Left lung (tissue), 10 donors: Measurements from ENCODE around the gene CELF4. TPM values are rescaled to one million over a fixed set of nuclear protein-coding genes. Genes with fewer than 3 reads are reported as not detected.

ENCODE experiments used
- ATAC-seq: fragments of 200-7000 bp; cut with Tn5 transposase; one replicate; pipeline ENCODE4 v1.9.1; 2020; ENCODE audit warnings: moderate library complexity
- DNase-seq, 4 donors: peaks; one replicate each; pipeline ENCODE4 v3.0.0-alpha.2; 2013 to 2020
- H3K27ac ChIP-seq, 2 donors: fragments of 200-600 bp; sonication (generic) in 1 of 2; one replicate each; pipeline versions ENCODE4 v1.5.0 to v1.8.0; 2020 to 2021
- H3K27me3 ChIP-seq, 2 donors: fragments of 200-600 bp; sonication (generic) in 1 of 2; one replicate each; pipeline versions ENCODE4 v1.5.0 to v1.8.0; 2020 to 2021
- H3K36me3 ChIP-seq, 2 donors: fragments of 200-600 bp; sonication (generic) in 1 of 2; one replicate each; pipeline versions ENCODE4 v1.5.0 to v1.8.0; 2020 to 2021
- H3K4me1 ChIP-seq, 2 donors: fragments of 200-600 bp; one replicate each; pipeline ENCODE4 v1.8.0; 2021
- H3K4me3 ChIP-seq, 2 donors: fragments of 200-600 bp; sonication (generic) in 1 of 2; one replicate each; pipeline versions ENCODE4 v1.5.0 to v1.8.0; 2020 to 2021; ENCODE audit warnings: mild to moderate bottlenecking in 1 of 2
- H3K9me3 ChIP-seq, 2 donors: fragments of 200-600 bp; sonication (generic) in 1 of 2; one replicate each; pipeline versions ENCODE4 v1.5.0 to v1.8.0; 2020 to 2021
- CTCF ChIP-seq, 2 donors: fragments of 200-600 bp; sonication (generic) in 1 of 2; IDR thresholded peaks; one replicate each; pipeline versions ENCODE4 v1.5.0 to v1.8.0; 2021; ENCODE audit warnings: antibody characterized with exemption in 2 of 2
- intact Hi-C, 2 donors: fragments of 100-400 bp; cut with DNase I; formaldehyde crosslinking; loops; one replicate each; pipeline versions ENCODE4 v1.11.2 to v1.14.2; 2022
- polyA plus RNA-seq, 6 donors: library from polyadenylated mRNA; unstranded; fragments of 120-200 nt; gene quantifications; one replicate each; pipeline ENCODE4 v1.2.1, GENCODE V29; 2013; ENCODE audit not compliant: insufficient read length in 6 of 6
- total RNA-seq, 2 donors: library from RNA; stranded (reverse); fragmentation: NEBNext Ultra II Directional; extraction: Animal tissue kit (Norgen Biotek cat#: 25700); gene quantifications; one replicate each; pipeline ENCODE4 v1.2.1, GENCODE V29; 2021
- donor health status: DM: no; HTN: yes; CAD: no.
- donor health status: DM: no; HTN: no; CAD: no.

Gene CELF4
- total and polyA plus RNA-seq, 8 donors, result 1.1 to 10.3 (median 7.4) TPM

- H3K4me1 ChIP-seq, result no peaks in the 10 kb centered on the region
- TF ChIP-seq CTCF (IDR thresholded peaks at IDR 0.05), result no peak
- intact Hi-C loops, result no loop called here
These were observed 16.7 kb upstream of the CELF4 start for GRCh38 chr18:37582261-37582660.

GRCh38 chr18:37578886-37579513 is 13.4 kb upstream of the CELF4 start:
- peak in 2 of 4 donors; percentile 28 to 58 for DNase-seq
- H3K27me3 ChIP-seq, result peaks cover 0 to 24% of the 10 kb centered on the region in 2 donors
- ATAC-seq, result peak; percentile 71
- no peak overlapping the region for H3K27ac ChIP-seq
- intact Hi-C loops, result no loop called here
- H3K36me3 ChIP-seq, result no peaks in the 10 kb centered on the region
- H3K9me3 ChIP-seq, result no peaks in the 10 kb centered on the region
- TF ChIP-seq CTCF (IDR thresholded peaks at IDR 0.05), result peak; percentile 34 to 46
- no peaks in the 10 kb centered on the region for H3K4me1 ChIP-seq
- H3K4me3 ChIP-seq, result no peak overlapping the region

More at GRCh38 chr18:37582261-37582660, 16.7 kb upstream of the CELF4 start:
- DNase-seq, result no peak
- no peaks in the 10 kb centered on the region for H3K9me3 ChIP-seq
- no peak overlapping the region for H3K27ac ChIP-seq
- no peak overlapping the region for H3K4me3 ChIP-seq
- H3K36me3 ChIP-seq, result no peaks in the 10 kb centered on the region
- H3K27me3 ChIP-seq, result peaks cover 0 to 15% of the 10 kb centered on the region in 2 donors
- no peak for ATAC-seq

- Histone ChIP-seq H3K36me3 (no peaks in the 10 kb centered on the region), H3K4me3 (no peak overlapping the region), H3K27ac (no peak overlapping the region), H3K4me1 (no peaks in the 10 kb centered on the region), H3K9me3 (no peaks in the 10 kb centered on the region), H3K27me3 (peaks cover 0 to 28% of the 10 kb centered on the region in 2 donors)
- no peak for TF ChIP-seq CTCF (IDR thresholded peaks at IDR 0.05)
- no peak for ATAC-seq
- DNase-seq, result no peak
- intact Hi-C loops, result no loop called here
These were observed 12.6 kb upstream of the CELF4 start for GRCh38 chr18:37578182-37578678.

- H3K4me1 ChIP-seq, result no peaks in the 10 kb centered on the region
- H3K27me3 ChIP-seq, result peaks cover 0 to 30% of the 10 kb centered on the region in 2 donors
- intact Hi-C loops, result no loop called here
- H3K4me3 ChIP-seq, result no peak overlapping the region
- no peak for TF ChIP-seq CTCF (IDR thresholded peaks at IDR 0.05)
- peak in 2 of 4 donors; percentile 44 to 51 for DNase-seq
- peak; percentile 16 for ATAC-seq
- no peak overlapping the region for H3K27ac ChIP-seq
- H3K36me3 ChIP-seq, result no peaks in the 10 kb centered on the region
- H3K9me3 ChIP-seq, result no peaks in the 10 kb centered on the region
These were observed 11.5 kb upstream of the CELF4 start for GRCh38 chr18:37577051-37577611.

GRCh38 chr18:37575646-37576045 is 10.0 kb upstream of the CELF4 start:
- intact Hi-C loops, result no loop called here
- ATAC-seq, result no peak
- DNase-seq, result peak in 1 of 4 donors; percentile 59
- TF ChIP-seq CTCF (IDR thresholded peaks at IDR 0.05), result no peak
- Histone ChIP-seq H3K9me3 (no peaks in the 10 kb centered on the region), H3K27me3 (peaks cover 0 to 42% of the 10 kb centered on the region in 2 donors), H3K36me3 (no peaks in the 10 kb centered on the region), H3K4me1 (no peaks in the 10 kb centered on the region), H3K4me3 (no peak overlapping the region), H3K27ac (no peak overlapping the region)
